Ascending aorta (tissue), 2 donors: ENCODE measurements around the gene RPL22. TPM values are rescaled to one million over a fixed set of nuclear protein-coding genes. Genes with fewer than 3 reads are reported as not detected.

Source experiments
- DNase-seq, 2 donors: peaks; one replicate each; pipeline ENCODE4 v3.0.0-alpha.2; 2019; ENCODE audit warnings: low spot score in 2 of 2
- H3K27ac ChIP-seq, 2 donors: fragments of 200-600 bp; sonication (generic); one replicate each; pipeline ENCODE4 v1.5.1; 2016 to 2017; ENCODE audit warnings: mild to moderate bottlenecking in 1 of 2
- H3K27me3 ChIP-seq: fragments of 200-600 bp; sonication (generic); one replicate; pipeline ENCODE4 v1.5.1; 2017
- H3K36me3 ChIP-seq, 2 donors: fragments of 200-600 bp; sonication (generic); one replicate each; pipeline ENCODE4 v1.5.1; 2016
- H3K4me1 ChIP-seq, 2 donors: fragments of 200-600 bp; sonication (generic); one replicate each; pipeline ENCODE4 v1.5.1; 2016 to 2017; ENCODE audit warnings: mild to moderate bottlenecking in 1 of 2
- H3K4me3 ChIP-seq, 2 donors: fragments of 200-600 bp; sonication (generic); one replicate each; pipeline ENCODE4 v1.5.1; 2016 to 2017; ENCODE audit warnings: mild to moderate bottlenecking in 1 of 2
- H3K9me3 ChIP-seq, 2 donors: fragments of 200-600 bp; sonication (generic); one replicate each; pipeline ENCODE4 v1.5.1; 2016
- intact Hi-C: fragments of 100-400 bp; cut with DNase I; formaldehyde crosslinking; loops from one replicate; pipeline ENCODE4 v1.15.1; 2023
- total RNA-seq: library from RNA; depleted of rRNA; stranded (reverse); fragments of >200 nt; gene quantifications from one replicate; pipeline ENCODE4 v1.1.0, GENCODE V29; 2016
- TF ChIP-seq, protein P1 (sequence below), 3 experiments: fragments of 200-600 bp in 2 of 3; fragments of 450-650 bp in 1 of 3; sonication (generic) in 2 of 3; IDR thresholded peaks; one replicate each; pipeline ENCODE4 v1.5.1; 2016 to 2019; ENCODE audit warnings: antibody characterized with exemption in 3 of 3, mild to moderate bottlenecking in 1 of 3, moderate library complexity in 1 of 3

Gene RPL22
- total RNA-seq, 1 donor from 2014 or later = 88.8 TPM

- intact Hi-C loops = no loop called here
- H3K27ac ChIP-seq = no peak overlapping the region
- H3K36me3 ChIP-seq = no peaks in the 10 kb centered on the region
- no peaks in the 10 kb centered on the region for H3K9me3 ChIP-seq
- peaks cover 6 to 9% of the 10 kb centered on the region in 2 donors for H3K4me1 ChIP-seq
- no peak for DNase-seq
- H3K27me3 ChIP-seq = no peaks in the 10 kb centered on the region
- peak overlapping the region; percentile 42 to 58 for H3K4me3 ChIP-seq
- TF ChIP-seq, protein P1, sequence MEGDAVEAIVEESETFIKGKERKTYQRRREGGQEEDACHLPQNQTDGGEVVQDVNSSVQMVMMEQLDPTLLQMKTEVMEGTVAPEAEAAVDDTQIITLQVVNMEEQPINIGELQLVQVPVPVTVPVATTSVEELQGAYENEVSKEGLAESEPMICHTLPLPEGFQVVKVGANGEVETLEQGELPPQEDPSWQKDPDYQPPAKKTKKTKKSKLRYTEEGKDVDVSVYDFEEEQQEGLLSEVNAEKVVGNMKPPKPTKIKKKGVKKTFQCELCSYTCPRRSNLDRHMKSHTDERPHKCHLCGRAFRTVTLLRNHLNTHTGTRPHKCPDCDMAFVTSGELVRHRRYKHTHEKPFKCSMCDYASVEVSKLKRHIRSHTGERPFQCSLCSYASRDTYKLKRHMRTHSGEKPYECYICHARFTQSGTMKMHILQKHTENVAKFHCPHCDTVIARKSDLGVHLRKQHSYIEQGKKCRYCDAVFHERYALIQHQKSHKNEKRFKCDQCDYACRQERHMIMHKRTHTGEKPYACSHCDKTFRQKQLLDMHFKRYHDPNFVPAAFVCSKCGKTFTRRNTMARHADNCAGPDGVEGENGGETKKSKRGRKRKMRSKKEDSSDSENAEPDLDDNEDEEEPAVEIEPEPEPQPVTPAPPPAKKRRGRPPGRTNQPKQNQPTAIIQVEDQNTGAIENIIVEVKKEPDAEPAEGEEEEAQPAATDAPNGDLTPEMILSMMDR (IDR thresholded peaks at IDR 0.05) = peak; percentile 12 to 57 (median 40)
These were observed 9.6 kb upstream of the RPL22 start for GRCh38 chr1:6208723-6209660.

- no peak overlapping the region for H3K4me3 ChIP-seq
- DNase-seq = no peak
- TF ChIP-seq, protein P1 (IDR thresholded peaks at IDR 0.05) = no peak
- no peaks in the 10 kb centered on the region for H3K36me3 ChIP-seq
- peaks cover 6 to 9% of the 10 kb centered on the region in 2 donors for H3K4me1 ChIP-seq
- intact Hi-C loops = no loop called here
- H3K9me3 ChIP-seq = no peaks in the 10 kb centered on the region
- H3K27me3 ChIP-seq = no peaks in the 10 kb centered on the region
- H3K27ac ChIP-seq = no peak overlapping the region
These were observed 8.5 kb upstream of the RPL22 start for GRCh38 chr1:6207921-6208320.

DNA sequence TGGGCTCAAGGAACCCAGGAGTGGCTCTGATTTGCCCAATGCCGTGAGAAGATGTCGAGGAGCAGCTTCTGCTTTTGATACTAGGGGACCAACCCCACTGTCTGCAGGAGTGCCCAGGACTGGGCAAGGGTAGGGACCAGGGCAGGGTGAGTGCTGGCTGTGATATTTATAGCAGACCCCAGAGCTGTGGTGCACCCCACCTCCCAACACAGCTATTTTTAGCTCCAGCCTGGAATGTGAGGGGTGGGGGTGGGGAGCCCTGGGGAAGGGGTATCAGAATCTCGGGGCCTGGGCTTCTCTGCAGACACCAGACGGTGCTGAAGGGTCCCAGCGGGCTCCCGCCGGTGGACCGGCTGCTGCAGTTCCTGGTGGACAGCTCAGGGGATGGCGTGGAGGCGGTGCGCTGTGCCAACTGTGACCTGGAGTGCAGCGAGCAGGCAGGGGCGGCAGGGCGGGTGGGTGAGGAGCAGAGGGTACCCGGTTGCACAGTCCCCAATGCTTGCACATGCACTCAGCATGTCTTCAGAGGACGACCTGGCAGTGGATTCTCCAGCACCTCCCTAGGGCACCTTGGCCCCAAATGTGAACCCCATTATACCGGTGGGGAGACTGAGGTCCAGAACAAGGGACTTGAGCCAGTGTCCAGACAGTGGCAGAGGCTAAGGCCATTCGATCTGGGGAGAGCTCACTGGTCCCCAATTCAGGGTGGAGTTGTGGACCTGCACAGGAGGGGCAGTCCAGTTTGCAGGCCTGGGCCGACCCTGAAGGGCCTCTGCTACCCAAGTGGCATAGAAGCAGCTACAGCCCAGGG is 7.9 kb upstream of the RPL22 start:
- Histone ChIP-seq H3K4me1 (peaks cover 6 to 9% of the 10 kb centered on the region in 2 donors), H3K36me3 (no peaks in the 10 kb centered on the region), H3K27ac (no peak overlapping the region), H3K4me3 (peak overlapping the region in 1 of 2 donors; percentile 92), H3K9me3 (no peaks in the 10 kb centered on the region), H3K27me3 (no peaks in the 10 kb centered on the region)
- TF ChIP-seq, protein P1 (IDR thresholded peaks at IDR 0.05) = no peak
- no peak for DNase-seq
- intact Hi-C loops = no loop called here

GRCh38 chr1:6206520-6206855 is 7.1 kb upstream of the RPL22 start:
- intact Hi-C loops = no loop called here
- DNase-seq = no peak
- H3K27ac ChIP-seq = peak overlapping the region; percentile 64 to 72
- no peaks in the 10 kb centered on the region for H3K36me3 ChIP-seq
- no peaks in the 10 kb centered on the region for H3K27me3 ChIP-seq
- peak overlapping the region; percentile 82 to 92 for H3K4me3 ChIP-seq
- no peaks in the 10 kb centered on the region for H3K9me3 ChIP-seq
- TF ChIP-seq, protein P1 (IDR thresholded peaks at IDR 0.05) = no peak
- peaks cover 6 to 9% of the 10 kb centered on the region in 2 donors for H3K4me1 ChIP-seq

GRCh38 chr1:6205849-6206519 is 6.6 kb upstream of the RPL22 start, which contains the start of gene RNF207:
RNF207 (plus strand) TSS chr1:6206119; CDS start chr1:6206536, 417 bp downstream.
- peak within 1 kb of the TSS; percentile 82 to 92 for H3K4me3 ChIP-seq
- H3K27me3 ChIP-seq = no peaks in the 10 kb centered on the region
- intact Hi-C loops = no loop called here
- TF ChIP-seq, protein P1 (IDR thresholded peaks at IDR 0.05) = no peak
- no peaks in the 10 kb centered on the region for H3K36me3 ChIP-seq
- peaks cover 6 to 9% of the 10 kb centered on the region in 2 donors for H3K4me1 ChIP-seq
- DNase-seq = peak in 1 of 2 donors; percentile 73
- H3K9me3 ChIP-seq = no peaks in the 10 kb centered on the region
- H3K27ac ChIP-seq = peak within 1 kb of the TSS; percentile 64 to 72
